Liver (tissue), 9 donors: Measurements from ENCODE around the gene SH3RF3. TPM values are rescaled to one million over a fixed set of nuclear protein-coding genes. Genes with fewer than 3 reads are reported as not detected.

Experiments used
- DNase-seq: peaks from one replicate; pipeline ENCODE4 v3.0.0-alpha.2; 2017; ENCODE audit warnings: low spot score
- H3K27ac ChIP-seq, 2 donors: one replicate each; pipeline ENCODE4 v1.7.0; 2013; ENCODE audit warnings: inconsistent platforms in 2 of 2, low read length in 2 of 2, control low read depth in 1 of 2, low read depth in 1 of 2, mild to moderate bottlenecking in 1 of 2
- H3K27me3 ChIP-seq, 4 donors: one replicate each; pipeline versions ENCODE4 v1.6.1 to v1.7.0; 2013; ENCODE audit warnings: low read length in 3 of 4, inconsistent platforms in 1 of 4, mild to moderate bottlenecking in 1 of 4, moderate library complexity in 1 of 4; ENCODE audit not compliant: control insufficient read depth in 4 of 4, insufficient read depth in 4 of 4
- H3K36me3 ChIP-seq, 4 donors: one replicate each; pipeline versions ENCODE4 v1.6.1 to v1.7.0; 2013; ENCODE audit warnings: low read length in 3 of 4, mild to moderate bottlenecking in 3 of 4, low read depth in 1 of 4, moderate library complexity in 1 of 4; ENCODE audit not compliant: control insufficient read depth in 4 of 4, insufficient read depth in 3 of 4
- H3K4me1 ChIP-seq, 4 donors: one replicate each; pipeline versions ENCODE4 v1.6.1 to v1.7.0; 2013; ENCODE audit warnings: low read length in 3 of 4, mild to moderate bottlenecking in 3 of 4, moderate library complexity in 1 of 4; ENCODE audit not compliant: control insufficient read depth in 4 of 4, insufficient read depth in 4 of 4
- H3K4me3 ChIP-seq, 3 donors: one replicate each; pipeline versions ENCODE4 v1.6.1 to v1.7.0; 2013; ENCODE audit warnings: low read length in 3 of 3, control low read depth in 1 of 3, low read depth in 1 of 3, mild to moderate bottlenecking in 1 of 3
- H3K9ac ChIP-seq, 2 donors: one replicate each; pipeline ENCODE4 v1.7.0; 2013; ENCODE audit warnings: low read length in 2 of 2, mild to moderate bottlenecking in 2 of 2, moderate library complexity in 2 of 2, control low read depth in 1 of 2, low read depth in 1 of 2
- H3K9me3 ChIP-seq, 4 donors: one replicate each; pipeline versions ENCODE4 v1.6.1 to v1.7.0; 2013; ENCODE audit warnings: low read length in 3 of 4; ENCODE audit not compliant: control insufficient read depth in 4 of 4
- ATF3 ChIP-seq: IDR thresholded peaks from 2 replicates; pipeline ENCODE4 v1.6.1; 2016; ENCODE audit warnings: antibody characterized with exemption
- EGR1 ChIP-seq, 2 donors: IDR thresholded peaks; 2 replicates each; pipeline ENCODE4 v1.6.1; 2016 to 2018; ENCODE audit warnings: antibody characterized with exemption in 2 of 2, low read depth in 2 of 2
- FOXA1 ChIP-seq: IDR thresholded peaks from 2 replicates; pipeline ENCODE4 v1.6.1; 2016; ENCODE audit warnings: antibody characterized with exemption
- FOXA2 ChIP-seq: IDR thresholded peaks from 2 replicates; pipeline ENCODE4 v1.6.1; 2016; ENCODE audit warnings: antibody characterized with exemption
- GABPA ChIP-seq, 2 donors: IDR thresholded peaks in 1 of 2; conservative IDR thresholded peaks in 1 of 2; 2 replicates each; pipeline ENCODE4 v1.6.1; 2016; ENCODE audit warnings: antibody characterized with exemption in 2 of 2, mild to moderate bottlenecking in 1 of 2, moderate library complexity in 1 of 2
- HNF4G ChIP-seq: IDR thresholded peaks from 2 replicates; pipeline ENCODE4 v1.6.1; 2016; ENCODE audit warnings: antibody characterized with exemption
- JUND ChIP-seq, 2 donors: IDR thresholded peaks; 2 replicates each; pipeline ENCODE4 v1.6.1; 2016; ENCODE audit warnings: antibody characterized with exemption in 2 of 2
- NR2F2 ChIP-seq: IDR thresholded peaks from 2 replicates; pipeline ENCODE4 v1.6.1; 2016; ENCODE audit warnings: antibody characterized with exemption
- RAD21 ChIP-seq, 2 donors: IDR thresholded peaks; 2 replicates each; pipeline ENCODE4 v1.6.1; 2016; ENCODE audit warnings: antibody characterized with exemption in 2 of 2, mild to moderate bottlenecking in 2 of 2
- REST ChIP-seq: IDR thresholded peaks from 2 replicates; pipeline ENCODE4 v1.6.1; 2016; ENCODE audit warnings: antibody characterized with exemption, mild to moderate bottlenecking
- RXRA ChIP-seq, 2 donors: IDR thresholded peaks; 2 replicates each; pipeline ENCODE4 v1.6.1; 2017 to 2018; ENCODE audit warnings: antibody characterized with exemption in 2 of 2, mild to moderate bottlenecking in 1 of 2
- SP1 ChIP-seq: IDR thresholded peaks from 2 replicates; pipeline ENCODE4 v1.6.1; 2018; ENCODE audit warnings: antibody characterized with exemption, mild to moderate bottlenecking
- TAF1 ChIP-seq: conservative IDR thresholded peaks from 2 replicates; pipeline ENCODE4 v1.6.1; 2016; ENCODE audit warnings: antibody characterized with exemption, mild to moderate bottlenecking
- ZBTB33 ChIP-seq: IDR thresholded peaks from 2 replicates; pipeline ENCODE4 v1.6.1; 2016; ENCODE audit warnings: antibody characterized with exemption
- WGBS: extraction: QIAGEN DNeasy Blood & Tissue Kit; methylation state at CpG from one replicate; pipeline ENCODE4 v1.1.7; 2013; 5-methylcytosine and 5-hydroxymethylcytosine counted together
- polyA plus RNA-seq, 2 donors: library from polyadenylated mRNA; stranded (reverse) in 1 of 2; unstranded in 1 of 2; fragments of 200-250 nt in 1 of 2; fragments of >200 nt in 1 of 2; fragmentation: Nextera tagmentation in 1 of 2; extraction: Ambion mirVana in 1 of 2; gene quantifications; one replicate each; pipeline versions ENCODE4 v1.2.1 to v1.2.3, GENCODE V29; 2013 to 2015
- total RNA-seq, 2 donors: library from RNA; depleted of rRNA; stranded (reverse); fragments of >200 nt; gene quantifications; one replicate each; pipeline ENCODE4 v1.2.3, GENCODE V29; 2014
- TF ChIP-seq, protein P1 (sequence below): IDR thresholded peaks from 2 replicates; pipeline ENCODE4 v1.6.1; 2016; ENCODE audit warnings: antibody characterized with exemption
- TF ChIP-seq, protein P2 (sequence below): fragments of 150-350 bp; IDR thresholded peaks from 2 replicates; pipeline ENCODE4 v1.5.1; 2017; ENCODE audit warnings: improper control_type of control experiment, low read depth, low read length; ENCODE audit not compliant: missing input control
- donor health status: healthy.
- donor health status: healthy.
- donor health status: healthy.
- donor health status: healthy.
- donor health status: healthy.

The SH3RF3 gene
- total and polyA plus RNA-seq, 4 donors: 0.11 to 1.0 (median 0.54) TPM

GRCh38 chr2:109211315-109211714 is 82.3 kb downstream of the SH3RF3 start:
- H3K27ac ChIP-seq: no peak overlapping the region
- H3K9ac ChIP-seq: no peak overlapping the region
- H3K4me3 ChIP-seq: no peak overlapping the region
- H3K27me3 ChIP-seq: no peaks in the 10 kb centered on the region
- peaks cover 0 to 1% (median 0%) of the 10 kb centered on the region in 4 donors for H3K9me3 ChIP-seq
- H3K36me3 ChIP-seq: no peaks in the 10 kb centered on the region
- TF ChIP-seq EGR1 (IDR thresholded peaks at IDR 0.05; ENCODE audit: low read depth in 2 of 2) (no peak), FOXA2 (no peak), REST (no peak), ZBTB33 (no peak), RAD21 (IDR thresholded peaks at IDR 0.05) (no peak), TAF1 (no peak), ATF3 (no peak), NR2F2 (no peak), GABPA (IDR thresholded peaks at IDR 0.05 in 1 of 2, conservative IDR thresholded peaks at IDR 0.05 in 1 of 2) (no peak), SP1 (no peak), HNF4G (no peak), JUND (IDR thresholded peaks at IDR 0.05) (no peak), FOXA1 (no peak), RXRA (IDR thresholded peaks at IDR 0.05) (no peak)
- TF ChIP-seq, protein P1, sequence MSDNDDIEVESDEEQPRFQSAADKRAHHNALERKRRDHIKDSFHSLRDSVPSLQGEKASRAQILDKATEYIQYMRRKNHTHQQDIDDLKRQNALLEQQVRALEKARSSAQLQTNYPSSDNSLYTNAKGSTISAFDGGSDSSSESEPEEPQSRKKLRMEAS: no peak
- TF ChIP-seq, protein P2, sequence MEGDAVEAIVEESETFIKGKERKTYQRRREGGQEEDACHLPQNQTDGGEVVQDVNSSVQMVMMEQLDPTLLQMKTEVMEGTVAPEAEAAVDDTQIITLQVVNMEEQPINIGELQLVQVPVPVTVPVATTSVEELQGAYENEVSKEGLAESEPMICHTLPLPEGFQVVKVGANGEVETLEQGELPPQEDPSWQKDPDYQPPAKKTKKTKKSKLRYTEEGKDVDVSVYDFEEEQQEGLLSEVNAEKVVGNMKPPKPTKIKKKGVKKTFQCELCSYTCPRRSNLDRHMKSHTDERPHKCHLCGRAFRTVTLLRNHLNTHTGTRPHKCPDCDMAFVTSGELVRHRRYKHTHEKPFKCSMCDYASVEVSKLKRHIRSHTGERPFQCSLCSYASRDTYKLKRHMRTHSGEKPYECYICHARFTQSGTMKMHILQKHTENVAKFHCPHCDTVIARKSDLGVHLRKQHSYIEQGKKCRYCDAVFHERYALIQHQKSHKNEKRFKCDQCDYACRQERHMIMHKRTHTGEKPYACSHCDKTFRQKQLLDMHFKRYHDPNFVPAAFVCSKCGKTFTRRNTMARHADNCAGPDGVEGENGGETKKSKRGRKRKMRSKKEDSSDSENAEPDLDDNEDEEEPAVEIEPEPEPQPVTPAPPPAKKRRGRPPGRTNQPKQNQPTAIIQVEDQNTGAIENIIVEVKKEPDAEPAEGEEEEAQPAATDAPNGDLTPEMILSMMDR: no peak
- DNase-seq: no peak
- H3K4me1 ChIP-seq: no peaks in the 10 kb centered on the region
- WGBS: 94% methylated on average over 10 of the region's 10 CpGs
